VCaP (cell line): ENCODE measurements around the gene PIBF1.

Experiments
- H3K27ac ChIP-seq: fragments of 450-650 bp; 2 replicates; pipeline ENCODE4 v1.5.1; 2017
- CTCF ChIP-seq: fragments of 450-650 bp; conservative IDR thresholded peaks from 2 replicates; pipeline ENCODE4 v1.5.1; 2017; ENCODE audit warnings: mild to moderate bottlenecking, moderate library complexity

Gene PIBF1

GRCh38 chr13:73063166-73063565, 281.2 kb downstream of the PIBF1 start:
- H3K27ac ChIP-seq, result no peak overlapping the region
- no peak for TF ChIP-seq CTCF

- TF ChIP-seq CTCF, result no peak
- no peak overlapping the region for H3K27ac ChIP-seq
Observed at GRCh38 chr13:73065036-73065435, 283.1 kb downstream of the PIBF1 start.

- TF ChIP-seq CTCF, result no peak
- no peak overlapping the region for H3K27ac ChIP-seq
Observed at GRCh38 chr13:73065665-73066340, 283.9 kb downstream of the PIBF1 start.
